Measurements from ENCODE around the gene BCOR.

Gene BCOR

GRCh38 chrX:40055495-40055894 lies 42.3 kb downstream of the BCOR start:
- TF ChIP-seq EP300 (IDR thresholded peaks at IDR 0.05; ENCODE audit: borderline replicate concordance), result no peak
- TF ChIP-seq RAD21 (IDR thresholded peaks at IDR 0.05; ENCODE audit: low read depth), result no peak
- TF ChIP-seq ZBTB7A (IDR thresholded peaks at IDR 0.05; ENCODE audit: low read depth), result no peak
- TF ChIP-seq TEAD4 (IDR thresholded peaks at IDR 0.05), result no peak
- no peak for TF ChIP-seq CREB1 (IDR thresholded peaks at IDR 0.05; ENCODE audit: low read depth)
- TF ChIP-seq USF1 (IDR thresholded peaks at IDR 0.05), result no peak
- no peak for TF ChIP-seq CEBPB (IDR thresholded peaks at IDR 0.05)
- no peak for TF ChIP-seq FOXM1 (IDR thresholded peaks at IDR 0.05; ENCODE audit: borderline replicate concordance, low read depth)
- TF ChIP-seq, protein P1, sequence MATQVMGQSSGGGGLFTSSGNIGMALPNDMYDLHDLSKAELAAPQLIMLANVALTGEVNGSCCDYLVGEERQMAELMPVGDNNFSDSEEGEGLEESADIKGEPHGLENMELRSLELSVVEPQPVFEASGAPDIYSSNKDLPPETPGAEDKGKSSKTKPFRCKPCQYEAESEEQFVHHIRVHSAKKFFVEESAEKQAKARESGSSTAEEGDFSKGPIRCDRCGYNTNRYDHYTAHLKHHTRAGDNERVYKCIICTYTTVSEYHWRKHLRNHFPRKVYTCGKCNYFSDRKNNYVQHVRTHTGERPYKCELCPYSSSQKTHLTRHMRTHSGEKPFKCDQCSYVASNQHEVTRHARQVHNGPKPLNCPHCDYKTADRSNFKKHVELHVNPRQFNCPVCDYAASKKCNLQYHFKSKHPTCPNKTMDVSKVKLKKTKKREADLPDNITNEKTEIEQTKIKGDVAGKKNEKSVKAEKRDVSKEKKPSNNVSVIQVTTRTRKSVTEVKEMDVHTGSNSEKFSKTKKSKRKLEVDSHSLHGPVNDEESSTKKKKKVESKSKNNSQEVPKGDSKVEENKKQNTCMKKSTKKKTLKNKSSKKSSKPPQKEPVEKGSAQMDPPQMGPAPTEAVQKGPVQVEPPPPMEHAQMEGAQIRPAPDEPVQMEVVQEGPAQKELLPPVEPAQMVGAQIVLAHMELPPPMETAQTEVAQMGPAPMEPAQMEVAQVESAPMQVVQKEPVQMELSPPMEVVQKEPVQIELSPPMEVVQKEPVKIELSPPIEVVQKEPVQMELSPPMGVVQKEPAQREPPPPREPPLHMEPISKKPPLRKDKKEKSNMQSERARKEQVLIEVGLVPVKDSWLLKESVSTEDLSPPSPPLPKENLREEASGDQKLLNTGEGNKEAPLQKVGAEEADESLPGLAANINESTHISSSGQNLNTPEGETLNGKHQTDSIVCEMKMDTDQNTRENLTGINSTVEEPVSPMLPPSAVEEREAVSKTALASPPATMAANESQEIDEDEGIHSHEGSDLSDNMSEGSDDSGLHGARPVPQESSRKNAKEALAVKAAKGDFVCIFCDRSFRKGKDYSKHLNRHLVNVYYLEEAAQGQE (IDR thresholded peaks at IDR 0.05; ENCODE audit: low read depth), result no peak
- no peak for TF ChIP-seq TAF1 (IDR thresholded peaks at IDR 0.05; ENCODE audit: low read depth)
- no peak for TF ChIP-seq YY1 (IDR thresholded peaks at IDR 0.05; ENCODE audit: low read depth)
- no peak for TF ChIP-seq EGR1 (IDR thresholded peaks at IDR 0.05)
- no peak for TF ChIP-seq NFIC (IDR thresholded peaks at IDR 0.05)
- no peak for TF ChIP-seq MAX (IDR thresholded peaks at IDR 0.05)

DNA sequence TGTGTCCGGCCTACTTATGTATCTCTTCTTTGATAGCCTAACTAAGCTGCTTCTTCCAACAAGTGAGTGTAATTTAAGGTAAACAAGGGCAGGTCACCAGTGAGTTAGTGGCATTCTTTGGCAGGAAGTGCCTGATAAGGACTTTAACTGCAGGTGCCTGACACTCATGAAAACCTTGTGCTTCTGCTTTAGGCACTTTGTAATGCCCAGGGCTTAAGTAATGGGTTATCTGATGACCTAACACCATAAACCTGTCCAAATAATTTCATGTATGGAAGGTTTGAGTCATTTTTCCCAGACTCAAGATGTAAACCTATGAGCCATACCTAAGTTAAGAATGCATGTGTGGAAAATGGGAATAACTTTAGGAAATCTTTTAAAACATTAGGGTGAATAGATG lies 43.0 kb downstream of the BCOR start:
- TF ChIP-seq RAD21 (IDR thresholded peaks at IDR 0.05; ENCODE audit: low read depth), result no peak
- no peak for TF ChIP-seq TEAD4 (IDR thresholded peaks at IDR 0.05)
- TF ChIP-seq NFIC (IDR thresholded peaks at IDR 0.05), result no peak
- TF ChIP-seq, protein P1 (IDR thresholded peaks at IDR 0.05; ENCODE audit: low read depth), result no peak
- no peak for TF ChIP-seq CREB1 (IDR thresholded peaks at IDR 0.05; ENCODE audit: low read depth)
- TF ChIP-seq YY1 (IDR thresholded peaks at IDR 0.05; ENCODE audit: low read depth), result no peak
- no peak for TF ChIP-seq CEBPB (IDR thresholded peaks at IDR 0.05)
- TF ChIP-seq EGR1 (IDR thresholded peaks at IDR 0.05), result no peak
- TF ChIP-seq ZBTB7A (IDR thresholded peaks at IDR 0.05; ENCODE audit: low read depth), result no peak
- no peak for TF ChIP-seq EP300 (IDR thresholded peaks at IDR 0.05; ENCODE audit: borderline replicate concordance)
- TF ChIP-seq FOXM1 (IDR thresholded peaks at IDR 0.05; ENCODE audit: borderline replicate concordance, low read depth), result no peak
- TF ChIP-seq TAF1 (IDR thresholded peaks at IDR 0.05; ENCODE audit: low read depth), result no peak
- no peak for TF ChIP-seq USF1 (IDR thresholded peaks at IDR 0.05)
- TF ChIP-seq MAX (IDR thresholded peaks at IDR 0.05), result no peak
- TF ChIP-seq TCF12 (IDR thresholded peaks at IDR 0.05; ENCODE audit: low read depth), result no peak

DNA sequence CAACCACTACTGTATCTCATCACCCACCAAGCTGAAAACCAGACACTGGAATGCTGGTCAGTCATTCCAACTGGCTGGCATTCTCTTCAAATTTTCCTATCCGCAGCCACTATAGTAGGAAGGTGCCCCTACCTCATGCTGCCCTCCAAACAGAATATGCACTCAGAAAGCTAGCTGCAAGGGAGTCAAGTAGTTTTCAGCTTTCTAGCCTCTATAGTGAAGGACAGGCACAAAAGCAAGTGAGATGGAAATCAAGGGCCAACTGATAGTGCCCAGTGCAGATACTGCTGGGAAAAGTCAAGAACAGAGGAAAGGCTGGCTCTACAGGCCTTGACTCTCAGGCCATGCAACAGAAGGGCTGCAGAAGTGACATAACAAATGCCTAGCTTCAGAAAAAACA lies 47.2 kb downstream of the BCOR start:
- TF ChIP-seq MAX (IDR thresholded peaks at IDR 0.05) (no peak), EGR1 (IDR thresholded peaks at IDR 0.05) (no peak), CEBPB (IDR thresholded peaks at IDR 0.05) (no peak), CREB1 (IDR thresholded peaks at IDR 0.05; ENCODE audit: low read depth) (no peak), NFIC (IDR thresholded peaks at IDR 0.05) (no peak), TCF12 (IDR thresholded peaks at IDR 0.05; ENCODE audit: low read depth) (no peak), YY1 (IDR thresholded peaks at IDR 0.05; ENCODE audit: low read depth) (no peak), TAF1 (IDR thresholded peaks at IDR 0.05; ENCODE audit: low read depth) (no peak), RAD21 (IDR thresholded peaks at IDR 0.05; ENCODE audit: low read depth) (no peak), USF1 (IDR thresholded peaks at IDR 0.05) (no peak), EP300 (IDR thresholded peaks at IDR 0.05; ENCODE audit: borderline replicate concordance) (no peak), ZBTB7A (IDR thresholded peaks at IDR 0.05; ENCODE audit: low read depth) (no peak), FOXM1 (IDR thresholded peaks at IDR 0.05; ENCODE audit: borderline replicate concordance, low read depth) (no peak), TEAD4 (IDR thresholded peaks at IDR 0.05) (no peak)
- TF ChIP-seq, protein P1 (IDR thresholded peaks at IDR 0.05; ENCODE audit: low read depth), result no peak

Measured in Ishikawa (cell line).